NOMO-1 treated with dmso at 0.1 percent for 144 hours (cell line): Measurements from ENCODE around the gene C4orf36.

ENCODE experiments used
- DNase-seq: peaks from one replicate; lab custom pipeline; 2025; ENCODE audit not compliant: unreplicated experiment; lab: John Stamatoyannopoulos, UW

C4orf36 gene

DNA sequence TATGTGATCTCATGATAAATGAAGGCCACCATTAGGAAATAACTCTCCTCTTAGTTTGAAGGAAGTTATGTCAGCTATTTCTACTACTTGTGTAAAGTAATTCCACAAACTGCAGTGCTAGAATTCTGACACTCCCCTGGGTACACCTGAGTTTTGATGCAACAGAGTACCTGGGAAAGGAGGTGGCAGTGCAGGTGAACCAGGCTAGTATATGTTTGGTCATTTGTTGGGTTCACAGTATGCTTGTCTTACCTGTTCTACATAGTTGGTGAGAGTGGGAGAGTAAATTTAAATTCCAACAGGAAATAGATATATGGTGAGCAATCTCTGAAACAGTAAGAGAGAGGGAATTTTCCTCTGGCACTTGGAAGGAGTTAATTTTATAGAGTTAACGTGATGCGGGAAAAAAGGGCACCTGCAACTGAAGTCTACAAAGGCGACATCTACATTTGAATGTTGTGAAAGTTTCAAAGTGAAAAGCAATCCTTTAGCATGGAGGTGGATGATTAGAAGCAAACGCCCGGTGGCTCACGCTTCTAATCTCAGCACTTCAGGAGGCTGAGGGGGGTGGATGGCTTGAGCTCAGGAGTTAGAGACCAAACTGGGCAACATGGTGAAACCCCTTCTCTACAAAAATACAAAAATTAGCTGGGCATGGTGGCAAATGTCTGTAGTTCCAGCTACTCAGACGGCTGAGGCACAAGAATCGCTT is 34.7 kb downstream of the C4orf36 start:
- no peak for DNase-seq

- DNase-seq = no peak
Measured at GRCh38 chr4:86856896-86857295, 35.3 kb downstream of the C4orf36 start.

GRCh38 chr4:86855572-86855971 is 36.6 kb downstream of the C4orf36 start:
- DNase-seq = no peak

- no peak for DNase-seq
Measured at GRCh38 chr4:86853209-86853608, 39.0 kb downstream of the C4orf36 start.

DNA sequence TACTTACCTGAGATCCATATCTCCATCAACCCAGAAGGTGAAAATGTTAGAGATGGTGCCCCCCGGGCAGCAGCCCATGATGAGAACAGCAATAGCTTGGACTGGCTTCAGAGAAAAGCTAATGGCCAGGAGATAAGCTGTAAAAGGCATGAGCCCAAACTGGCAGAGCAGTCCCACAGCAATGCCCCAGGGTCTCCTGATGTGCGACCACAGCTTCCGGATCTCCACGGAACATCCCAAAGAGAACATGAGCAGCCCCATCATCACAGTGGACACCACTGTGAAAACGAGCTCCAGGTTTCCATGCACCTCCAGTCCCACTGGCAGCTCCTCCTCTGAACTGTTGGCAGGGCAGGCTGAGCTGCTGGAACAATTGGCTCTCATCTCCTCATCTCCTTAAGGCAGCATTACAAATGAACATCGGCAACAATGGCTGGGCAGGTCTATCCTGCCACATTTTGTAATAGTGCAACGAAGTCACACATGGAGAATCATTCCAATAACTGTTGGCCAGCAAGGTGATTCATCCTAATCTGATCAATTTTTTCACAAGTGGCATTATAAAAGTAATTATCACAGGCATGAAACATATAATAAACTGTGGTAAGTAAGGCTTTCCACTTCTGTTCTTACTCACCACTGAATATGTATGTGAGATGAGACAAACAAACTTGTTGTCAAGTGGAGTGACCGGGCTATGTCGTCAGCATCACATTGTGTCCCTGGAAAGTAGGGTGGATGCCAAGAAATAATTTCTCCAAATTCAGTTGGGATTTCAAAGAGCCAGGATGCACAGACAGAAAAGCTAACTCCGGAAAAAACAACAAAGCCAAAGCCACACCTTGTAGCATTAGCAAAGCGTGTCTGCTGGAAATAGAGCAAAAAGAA is 43.2 kb downstream of the C4orf36 start, which contains the start of gene SLC10A6:
SLC10A6 (minus strand) TSS at position 653 of the 888 bp plus-strand sequence; CDS start at position 384, 269 bp downstream.
- no peak for DNase-seq

DNA sequence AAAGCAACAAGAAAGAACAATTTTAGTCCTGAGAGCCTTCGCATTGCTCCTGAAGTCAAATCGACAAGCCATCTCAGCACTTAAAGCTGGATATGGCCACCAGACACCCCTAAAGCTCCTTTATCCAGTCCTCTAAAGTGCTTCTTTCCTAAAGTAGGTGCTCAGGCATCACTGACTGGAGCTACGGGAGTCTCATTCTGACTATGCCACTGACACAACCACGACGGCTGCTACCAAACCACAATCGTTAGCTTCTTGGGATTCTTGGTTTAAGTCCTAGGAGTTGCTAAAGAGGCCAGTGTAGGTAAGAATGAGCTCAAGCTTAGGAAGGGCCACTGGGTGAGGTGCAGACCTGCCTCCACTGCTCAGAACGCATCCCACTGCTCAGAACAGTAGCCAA is 44.1 kb downstream of the C4orf36 start:
- no peak for DNase-seq

- DNase-seq = no peak
Measured at GRCh38 chr4:86847571-86847970, 44.7 kb downstream of the C4orf36 start.

DNA sequence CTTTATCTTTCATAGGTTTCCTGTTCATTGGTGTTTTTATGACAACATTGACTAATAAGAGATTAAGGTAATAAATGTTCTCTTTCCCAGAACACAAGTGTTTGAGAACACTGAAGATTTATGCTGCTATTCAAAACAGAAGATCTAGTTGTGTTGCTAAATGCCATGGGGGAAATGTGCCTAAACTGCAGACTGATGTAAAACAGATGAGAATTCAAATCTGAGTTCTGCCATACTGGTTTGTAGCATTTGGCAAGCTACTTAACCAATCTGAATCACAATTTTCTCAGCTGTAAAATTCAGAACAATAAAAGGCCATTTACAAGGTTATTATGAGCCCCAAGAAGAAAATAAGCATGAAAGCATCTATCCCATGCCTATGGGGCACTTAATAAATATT is 45.3 kb downstream of the C4orf36 start:
- no peak for DNase-seq

DNA sequence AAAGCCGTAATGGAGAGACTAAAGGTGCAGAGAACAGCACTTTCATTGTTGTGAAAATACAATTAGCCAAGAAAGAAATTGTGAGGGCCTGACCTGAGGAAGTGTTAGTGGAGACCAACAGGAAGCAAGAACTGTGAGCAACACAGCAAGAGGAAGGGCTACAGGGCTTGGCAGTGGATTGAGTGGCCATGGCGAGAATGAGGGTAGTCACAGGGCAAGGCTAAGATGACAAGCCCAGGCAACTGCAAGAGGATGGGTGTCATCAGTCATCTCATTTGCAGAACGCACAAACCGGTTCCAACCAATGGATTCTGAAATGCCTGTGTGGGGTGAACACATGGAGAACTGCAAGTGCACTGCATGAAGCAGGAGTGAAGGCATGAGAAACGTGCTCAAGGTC is 46.6 kb downstream of the C4orf36 start:
- DNase-seq = no peak

DNA sequence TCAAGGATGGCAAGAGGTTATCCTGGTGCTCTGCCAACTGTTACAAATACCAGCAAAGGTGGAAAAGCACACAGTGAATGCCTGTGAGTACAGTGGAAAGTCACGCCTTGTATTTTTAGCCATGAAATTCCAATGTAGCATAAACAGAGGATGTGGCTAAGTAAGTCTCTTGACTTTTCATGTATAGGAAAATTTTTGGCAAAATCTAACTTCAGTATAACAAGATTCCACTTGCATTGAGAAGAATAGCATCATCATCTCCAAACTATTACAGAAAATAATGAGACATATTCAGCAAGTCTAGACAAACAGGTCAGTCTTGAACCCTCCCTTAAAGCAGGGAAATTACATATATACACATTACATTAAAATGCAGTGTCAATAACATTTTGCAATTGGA is 50.9 kb downstream of the C4orf36 start:
- DNase-seq = no peak

DNA sequence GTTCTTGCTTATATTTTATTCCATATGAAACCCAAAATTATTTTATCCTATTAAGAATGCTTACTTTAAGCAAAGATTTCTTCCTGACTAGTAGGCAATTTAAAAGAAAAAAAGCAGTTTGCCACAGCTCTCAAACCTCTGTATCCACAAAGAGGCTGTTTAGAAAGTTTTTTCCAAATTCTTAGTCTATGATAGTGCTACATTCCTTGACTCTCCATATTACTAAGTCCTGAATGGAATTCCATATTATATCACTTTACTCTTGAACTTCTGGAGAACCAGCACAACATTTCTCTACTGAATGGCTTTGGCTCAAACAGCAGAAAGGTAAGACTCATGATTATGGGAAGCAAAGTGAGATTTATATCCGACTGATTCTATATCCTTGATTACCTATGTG is 51.4 kb downstream of the C4orf36 start:
- no peak for DNase-seq

GRCh38 chr4:86837691-86838503 is 54.3 kb downstream of the C4orf36 start:
- DNase-seq = no peak

DNA sequence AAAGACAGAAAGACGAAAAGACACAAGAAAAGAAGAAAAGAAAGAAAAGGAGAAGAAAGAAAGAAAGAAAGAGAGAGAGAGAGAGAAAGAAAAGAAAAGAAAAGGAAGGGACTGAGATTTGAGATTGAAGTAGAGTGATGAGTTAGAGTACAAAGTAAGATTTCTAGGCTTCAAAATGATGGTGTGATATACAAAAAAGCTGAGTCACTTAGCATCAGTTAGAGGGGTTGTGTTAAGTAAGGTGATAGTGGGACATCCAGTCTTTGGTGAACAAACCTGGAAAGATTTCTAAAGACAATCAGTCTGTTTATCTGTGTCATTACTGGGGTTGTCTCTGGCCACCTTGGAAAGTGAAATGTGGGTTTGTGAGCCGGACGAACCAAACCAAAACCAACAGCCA is 56.5 kb downstream of the C4orf36 start:
- no peak for DNase-seq

GRCh38 chr4:86834901-86835300 is 57.3 kb downstream of the C4orf36 start:
- no peak for DNase-seq

- no peak for DNase-seq
Measured at GRCh38 chr4:86833615-86834014, 58.6 kb downstream of the C4orf36 start.

DNA sequence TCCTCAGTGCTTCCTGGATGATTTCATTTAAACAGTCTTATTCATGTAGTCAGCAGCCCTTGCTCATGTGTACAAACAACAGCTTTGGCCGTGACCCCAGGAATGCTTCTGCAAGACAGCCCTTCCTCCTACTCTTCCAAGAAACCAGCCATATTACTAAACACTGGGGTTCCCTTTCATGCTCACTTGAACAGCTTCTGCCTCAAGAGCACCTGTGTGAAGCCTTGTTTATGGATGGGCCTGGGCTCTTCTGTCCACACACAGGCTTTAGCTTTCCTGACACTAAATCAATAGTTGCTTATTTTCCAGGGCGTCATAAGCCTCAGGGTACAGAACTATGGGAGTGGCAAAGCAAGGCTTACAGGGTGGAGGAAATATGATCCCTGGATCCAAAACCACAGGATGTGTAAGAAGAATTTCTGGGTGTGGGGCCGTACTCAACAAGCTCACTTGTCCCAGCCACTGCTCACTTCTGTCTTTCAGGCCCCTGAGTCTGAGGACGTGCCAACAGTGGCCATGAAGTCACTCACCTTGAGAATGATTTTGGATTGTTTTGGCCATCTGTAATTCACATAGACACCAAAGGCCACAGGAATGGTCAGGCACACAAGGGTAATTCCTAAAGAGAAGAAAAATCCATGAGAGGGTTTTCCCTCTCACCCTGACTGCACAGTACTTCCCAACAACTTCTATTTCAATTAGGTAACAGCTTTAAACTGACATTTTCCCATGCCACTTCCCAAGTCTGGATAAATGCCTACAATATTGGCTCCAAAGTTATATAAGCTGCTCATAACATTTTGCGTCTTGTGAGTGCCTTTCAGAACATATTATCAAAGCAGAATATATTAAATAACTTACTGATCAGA is 60.7 kb downstream of the C4orf36 start:
- DNase-seq = no peak
